ENCODE measurements around the gene MORN4.

The MORN4 gene

GRCh38 chr10:97598407-97599271 lies 34.7 kb downstream of the MORN4 start:
- DNase-seq (ENCODE audit: low read depth, low spot score), result no peak
- in situ Hi-C loops (cut with HindIII; ENCODE audit: low sequenced_read_pairs), result no loop called here
- TF ChIP-seq CTCF (IDR thresholded peaks at IDR 0.05; ENCODE audit: low read depth, low read length), result no peak
- H3K4me3 ChIP-seq (ENCODE audit: low read depth, low read length), result no peak overlapping the region

GRCh38 chr10:97597778-97598177 lies 35.5 kb downstream of the MORN4 start:
- in situ Hi-C loops (cut with HindIII; ENCODE audit: low sequenced_read_pairs), result no loop called here
- no peak for TF ChIP-seq CTCF (IDR thresholded peaks at IDR 0.05; ENCODE audit: low read depth, low read length)
- no peak for DNase-seq (ENCODE audit: low read depth, low spot score)
- no peak overlapping the region for H3K4me3 ChIP-seq (ENCODE audit: low read depth, low read length)

- peak; percentile 5 for TF ChIP-seq CTCF (IDR thresholded peaks at IDR 0.05; ENCODE audit: low read depth, low read length)
- H3K4me3 ChIP-seq (ENCODE audit: low read depth, low read length), result no peak overlapping the region
- in situ Hi-C loops (cut with HindIII; ENCODE audit: low sequenced_read_pairs), result no loop called here
- peak; percentile 88 for DNase-seq (ENCODE audit: low read depth, low spot score)
Measured at GRCh38 chr10:97596101-97597082, 36.9 kb downstream of the MORN4 start.

- in situ Hi-C loops (cut with HindIII; ENCODE audit: low sequenced_read_pairs), result no loop called here
- DNase-seq (ENCODE audit: low read depth, low spot score), result no peak
- no peak for TF ChIP-seq CTCF (IDR thresholded peaks at IDR 0.05; ENCODE audit: low read depth, low read length)
- H3K4me3 ChIP-seq (ENCODE audit: low read depth, low read length), result no peak overlapping the region
Measured at GRCh38 chr10:97593421-97593820, 39.9 kb downstream of the MORN4 start.

- no peak for DNase-seq (ENCODE audit: low read depth, low spot score)
- no peak overlapping the region for H3K4me3 ChIP-seq (ENCODE audit: low read depth, low read length)
- TF ChIP-seq CTCF (IDR thresholded peaks at IDR 0.05; ENCODE audit: low read depth, low read length), result no peak
- in situ Hi-C loops (cut with HindIII; ENCODE audit: low sequenced_read_pairs), result no loop called here
Measured at GRCh38 chr10:97590748-97591495, 42.4 kb downstream of the MORN4 start.
